AG09319 (cell line): Measurements from ENCODE around the gene PPAT.
"Not testable (repeated sequence)": the region's sequence is repeated elsewhere in the genome, so short reads cannot be mapped to it uniquely, and the experiment has no call there.

ENCODE experiments used
- DNase-seq: peaks from one replicate; pipeline ENCODE4 v3.0.0-alpha.2; 2010; ENCODE audit warnings: low read depth; ENCODE audit errors: extremely low read depth
- CTCF ChIP-seq: IDR thresholded peaks from 2 replicates; pipeline ENCODE4 v1.5.1; 2011; ENCODE audit warnings: low read depth, mild to moderate bottlenecking, inconsistent platforms, low read length, moderate library complexity

Gene PPAT

GRCh38 chr4:56450342-56450741 is 14.9 kb upstream of the PPAT start:
- no peak for TF ChIP-seq CTCF
- DNase-seq: no peak

GRCh38 chr4:56449475-56449874 is 14.1 kb upstream of the PPAT start:
- DNase-seq: not testable (repeated sequence)

- no peak for TF ChIP-seq CTCF
- no peak for DNase-seq
Measured at GRCh38 chr4:56448301-56448700, 12.9 kb upstream of the PPAT start.

- DNase-seq: no peak
- TF ChIP-seq CTCF: no peak
Measured at GRCh38 chr4:56445699-56446098, 10.3 kb upstream of the PPAT start.

- DNase-seq: no peak
- no peak for TF ChIP-seq CTCF
Measured at GRCh38 chr4:56444719-56445118, 9.3 kb upstream of the PPAT start.

GRCh38 chr4:56440983-56441382 is 5.6 kb upstream of the PPAT start:
- no peak for TF ChIP-seq CTCF
- no peak for DNase-seq

GRCh38 chr4:56438766-56439165 is 3.4 kb upstream of the PPAT start:
- TF ChIP-seq CTCF: no peak
- no peak for DNase-seq

- DNase-seq: no peak
- no peak for TF ChIP-seq CTCF
Measured at GRCh38 chr4:56434599-56435139, 746 bp downstream of the PPAT start.
